Psoas muscle (tissue), 8 donors: ENCODE data around the gene PLPP4. TPM values are rescaled to one million over a fixed set of nuclear protein-coding genes. Genes with fewer than 3 reads are reported as not detected.

ENCODE experiments used
- ATAC-seq, 4 donors: fragments of 200-7000 bp; cut with Tn5 transposase; one replicate each; pipeline ENCODE4 v1.9.1; 2020; ENCODE audit warnings: moderate library complexity in 3 of 4, mild to moderate bottlenecking in 2 of 4
- DNase-seq, 2 donors: peaks; one replicate each; pipeline ENCODE4 v3.0.0-alpha.2; 2020
- H3K27ac ChIP-seq: fragments of 200-600 bp; one replicate; pipeline ENCODE4 v1.8.0; 2022
- H3K27me3 ChIP-seq, 3 donors: fragments of 200-600 bp in 1 of 3; one replicate each; pipeline versions ENCODE4 v1.6.1 to v1.8.0; 2013 to 2022; ENCODE audit warnings: low read length in 2 of 3, mild to moderate bottlenecking in 2 of 3, moderate library complexity in 1 of 3; ENCODE audit not compliant: insufficient read depth in 3 of 3
- H3K36me3 ChIP-seq, 2 donors: fragments of 200-600 bp in 1 of 2; one replicate each; pipeline versions ENCODE4 v1.6.1 to v1.8.0; 2013 to 2022; ENCODE audit warnings: low read depth in 1 of 2, mild to moderate bottlenecking in 1 of 2, moderate library complexity in 1 of 2; ENCODE audit not compliant: insufficient read depth in 1 of 2
- H3K4me1 ChIP-seq: fragments of 200-600 bp; one replicate; pipeline ENCODE4 v1.8.0; 2022
- H3K4me3 ChIP-seq: fragments of 200-600 bp; one replicate; pipeline ENCODE4 v1.8.0; 2022; ENCODE audit warnings: mild to moderate bottlenecking
- H3K9me3 ChIP-seq: fragments of 200-600 bp; one replicate; pipeline ENCODE4 v1.8.0; 2022
- WGBS, 3 donors: extraction: QIAGEN DNeasy Blood & Tissue Kit; methylation state at CpG; one replicate each; pipeline versions ENCODE4 v1.1.6 to v1.1.7; 2013; 5-methylcytosine and 5-hydroxymethylcytosine counted together
- intact Hi-C, 2 donors: fragments of 100-400 bp; cut with DNase I; formaldehyde crosslinking; loops; one replicate each; pipeline versions ENCODE4 v1.11.0 to v1.14.2; 2022
- polyA plus RNA-seq, 3 donors: library from polyadenylated mRNA; stranded (reverse); fragments of 200-250 nt; gene quantifications; one replicate each; pipeline ENCODE4 v1.2.3, GENCODE V29; 2013
- total RNA-seq, 4 donors: library from RNA; stranded (reverse); fragmentation: NEBNext Ultra II Directional in 2 of 4; extraction: Animal tissue kit (Norgen Biotek cat#: 25700) in 2 of 4; gene quantifications; one replicate each; pipeline versions ENCODE4 v1.2.1 to v1.2.4, GENCODE V29; 2021 to 2023
- TF ChIP-seq, protein P1 (sequence below): fragments of 200-600 bp; IDR thresholded peaks from one replicate; pipeline ENCODE4 v1.8.0; 2022; ENCODE audit warnings: antibody characterized with exemption
- donor health status: healthy with polysubstance abuse.
- donor health status: DM: no; HTN: no; CAD: no; lungs with moderate emphysema.
- donor health status: Bipolar disorder and iron deficiency.
- donor health status: healthy.
- donor health status: DM: yes; HTN: yes; CAD: no.
- donor health status: DM: no; HTN: no; CAD: no.
- donor health status: DM: no; HTN: no; CAD: no.
- donor health status: DM: yes; HTN: yes; CAD: no.

PLPP4 gene
- total and polyA plus RNA-seq, 7 donors = not detected

DNA sequence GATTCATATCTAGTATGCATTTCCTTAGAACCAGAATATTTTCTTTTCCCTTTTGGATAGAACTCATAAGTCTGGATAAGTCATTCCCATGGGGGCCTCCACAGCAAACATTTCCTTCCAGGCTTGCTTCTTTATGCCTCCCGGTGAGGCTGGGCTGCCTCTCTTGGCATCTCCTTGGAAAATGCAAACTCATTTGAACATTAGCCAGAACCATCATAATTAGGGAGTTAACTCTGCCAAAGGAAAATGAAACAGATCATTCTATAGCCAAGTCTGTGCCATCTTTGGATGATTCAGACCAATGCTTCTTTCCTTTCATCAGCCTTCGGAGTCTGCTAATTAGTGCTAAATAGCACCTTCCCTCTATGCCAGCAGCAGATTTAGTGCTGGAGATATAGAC, 81.1 kb downstream of the PLPP4 start:
- Histone ChIP-seq H3K36me3 (no peaks in the 10 kb centered on the region), H3K9me3 (no peaks in the 10 kb centered on the region), H3K27ac (no peak overlapping the region), H3K27me3 (peaks cover 0 to 2% (median 0%) of the 10 kb centered on the region in 3 donors), H3K4me3 (no peak overlapping the region), H3K4me1 (no peaks in the 10 kb centered on the region)
- ATAC-seq = no peak
- intact Hi-C loops = no loop called here
- DNase-seq = no peak
- 57 to 61% (median 59%) methylated on average over 2 of the region's 2 CpGs for WGBS, 3 donors
- TF ChIP-seq, protein P1, sequence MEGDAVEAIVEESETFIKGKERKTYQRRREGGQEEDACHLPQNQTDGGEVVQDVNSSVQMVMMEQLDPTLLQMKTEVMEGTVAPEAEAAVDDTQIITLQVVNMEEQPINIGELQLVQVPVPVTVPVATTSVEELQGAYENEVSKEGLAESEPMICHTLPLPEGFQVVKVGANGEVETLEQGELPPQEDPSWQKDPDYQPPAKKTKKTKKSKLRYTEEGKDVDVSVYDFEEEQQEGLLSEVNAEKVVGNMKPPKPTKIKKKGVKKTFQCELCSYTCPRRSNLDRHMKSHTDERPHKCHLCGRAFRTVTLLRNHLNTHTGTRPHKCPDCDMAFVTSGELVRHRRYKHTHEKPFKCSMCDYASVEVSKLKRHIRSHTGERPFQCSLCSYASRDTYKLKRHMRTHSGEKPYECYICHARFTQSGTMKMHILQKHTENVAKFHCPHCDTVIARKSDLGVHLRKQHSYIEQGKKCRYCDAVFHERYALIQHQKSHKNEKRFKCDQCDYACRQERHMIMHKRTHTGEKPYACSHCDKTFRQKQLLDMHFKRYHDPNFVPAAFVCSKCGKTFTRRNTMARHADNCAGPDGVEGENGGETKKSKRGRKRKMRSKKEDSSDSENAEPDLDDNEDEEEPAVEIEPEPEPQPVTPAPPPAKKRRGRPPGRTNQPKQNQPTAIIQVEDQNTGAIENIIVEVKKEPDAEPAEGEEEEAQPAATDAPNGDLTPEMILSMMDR = no peak

DNA sequence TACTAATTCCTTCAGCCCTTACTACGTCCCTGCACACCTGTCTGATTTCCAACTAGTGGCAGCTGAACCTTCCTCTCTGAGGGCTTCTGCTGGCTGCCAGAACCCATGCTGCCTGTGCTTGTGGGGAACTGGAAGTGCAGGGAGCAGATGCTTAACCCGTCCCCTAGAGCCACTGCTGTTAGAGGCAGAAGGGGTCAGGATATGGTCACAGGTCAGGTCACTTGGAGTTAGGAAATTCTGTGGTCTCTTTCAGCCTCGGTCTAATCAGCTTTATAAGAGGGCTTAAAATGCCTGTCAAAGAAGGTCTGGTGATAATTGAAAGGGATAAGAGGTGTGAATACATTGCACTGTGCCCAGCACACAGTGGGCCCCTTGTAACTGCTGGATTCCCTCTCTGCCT, 82.0 kb downstream of the PLPP4 start:
- no peak for DNase-seq
- Histone ChIP-seq H3K9me3 (no peaks in the 10 kb centered on the region), H3K4me1 (no peaks in the 10 kb centered on the region), H3K4me3 (no peak overlapping the region), H3K27ac (no peak overlapping the region), H3K36me3 (no peaks in the 10 kb centered on the region), H3K27me3 (peaks cover 0 to 2% (median 0%) of the 10 kb centered on the region in 3 donors)
- 18 to 26% (median 19%) methylated on average over 3 of the region's 3 CpGs for whole genome bisulfite sequencing, 3 donors
- intact Hi-C loops = no loop called here
- ATAC-seq = no peak
- TF ChIP-seq, protein P1 = no peak

DNA sequence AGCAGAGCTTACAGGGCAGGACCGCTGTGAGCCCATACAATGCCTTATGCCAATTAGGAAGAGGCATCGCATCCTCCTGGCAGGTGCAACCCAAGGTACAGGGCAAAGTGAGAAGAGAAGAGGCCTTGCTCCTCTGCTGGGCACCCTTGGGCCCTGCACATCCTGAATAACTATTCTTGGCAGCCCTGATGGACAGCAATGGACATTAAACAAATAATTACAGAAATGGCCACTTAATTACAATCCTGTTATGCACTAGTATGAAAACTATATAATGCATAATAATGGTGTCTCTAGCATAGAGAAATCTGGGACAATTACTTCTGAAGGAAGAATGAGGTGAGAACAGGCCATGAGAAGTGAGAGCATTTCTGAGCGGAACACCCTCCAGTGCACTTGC, 83.5 kb downstream of the PLPP4 start:
- DNase-seq = no peak
- intact Hi-C loops = no loop called here
- Histone ChIP-seq H3K4me1 (no peaks in the 10 kb centered on the region), H3K36me3 (no peaks in the 10 kb centered on the region), H3K27ac (no peak overlapping the region), H3K27me3 (peaks cover 0 to 2% (median 0%) of the 10 kb centered on the region in 3 donors), H3K4me3 (no peak overlapping the region), H3K9me3 (no peaks in the 10 kb centered on the region)
- ATAC-seq = no peak
- TF ChIP-seq, protein P1 = no peak
- WGBS, 3 donors = 92 to 93% (median 92%) methylated on average over 3 of the region's 3 CpGs

DNA sequence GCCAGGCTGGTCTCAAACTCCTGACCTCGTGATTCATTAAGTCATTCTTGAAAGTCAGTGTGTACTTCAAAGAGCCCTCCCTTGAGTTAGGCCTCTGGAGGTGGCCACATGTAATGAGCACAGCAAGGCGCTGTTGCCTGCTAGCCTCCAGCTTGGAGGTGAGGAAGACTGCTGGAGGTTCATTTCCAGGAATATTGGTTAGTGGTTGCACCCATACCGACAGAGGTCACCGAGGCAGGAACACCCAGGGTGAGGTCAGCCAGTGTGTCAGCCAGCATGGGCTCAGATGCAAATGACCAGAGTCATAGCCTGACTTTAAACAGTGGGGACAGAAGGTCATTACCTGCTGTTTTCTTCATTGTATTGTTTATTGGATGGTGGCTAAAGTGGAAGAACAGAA, 85.0 kb downstream of the PLPP4 start:
- H3K4me1 ChIP-seq = no peaks in the 10 kb centered on the region
- ATAC-seq = no peak
- no peaks in the 10 kb centered on the region for H3K36me3 ChIP-seq
- intact Hi-C loops = no loop called here
- TF ChIP-seq, protein P1 = no peak
- no peak overlapping the region for H3K4me3 ChIP-seq
- no peak overlapping the region for H3K27ac ChIP-seq
- H3K27me3 ChIP-seq = peaks cover 0 to 2% (median 0%) of the 10 kb centered on the region in 3 donors
- H3K9me3 ChIP-seq = no peaks in the 10 kb centered on the region
- 71 to 86% (median 73%) methylated on average over 4 of the region's 4 CpGs for WGBS, 3 donors
- DNase-seq = no peak

DNA sequence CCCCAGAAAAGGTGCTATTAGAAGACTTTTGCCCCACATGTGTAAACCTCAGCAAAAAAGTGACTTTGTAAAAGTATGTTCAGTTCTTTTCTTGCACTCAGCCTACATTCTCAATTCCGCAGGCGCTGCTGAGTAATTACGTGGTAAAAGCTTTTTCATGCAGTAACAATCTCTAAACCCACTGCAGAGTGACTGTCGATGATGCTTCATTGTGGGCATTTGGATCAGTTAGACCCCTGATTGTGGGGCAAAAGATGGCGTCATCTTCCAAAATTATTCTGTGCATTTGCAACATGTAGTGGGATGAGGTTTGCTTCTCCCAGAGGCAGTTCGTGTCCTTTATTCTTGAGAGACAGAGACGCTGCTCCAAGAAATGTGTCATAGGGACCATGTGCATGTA, 85.6 kb downstream of the PLPP4 start:
- WGBS, 3 donors = 72 to 84% (median 76%) methylated on average over 7 of the region's 7 CpGs

More for the DNA sequence above, 85.6 kb downstream of the PLPP4 start:
- Histone ChIP-seq H3K4me1 (no peaks in the 10 kb centered on the region), H3K27me3 (peaks cover 0 to 2% (median 0%) of the 10 kb centered on the region in 3 donors), H3K36me3 (no peaks in the 10 kb centered on the region), H3K9me3 (no peaks in the 10 kb centered on the region), H3K4me3 (no peak overlapping the region), H3K27ac (no peak overlapping the region)
- TF ChIP-seq, protein P1 = no peak
- ATAC-seq = no peak
- intact Hi-C loops = no loop called here
- DNase-seq = no peak
